ENCODE measurements around the gene P2RX4. TPM values are rescaled to one million over a fixed set of nuclear protein-coding genes. Genes with fewer than 3 reads are reported as not detected.

P2RX4 gene
- total and polyA plus RNA-seq, 2 donors (not counting 1 experiment from before 2014, with no cell fraction given): 30.4 to 31.9 TPM

- Histone ChIP-seq H3K36me3 (replicated peaks in 1 of 2; ENCODE audit: control extremely low read depth in 1 of 2, control insufficient read depth in 1 of 2, extremely low read depth in 1 of 2, insufficient read depth in 2 of 2, low read length in 1 of 2) (peaks cover 2 to 8% of the 10 kb centered on the region in 2 experiments), H4K20me1 (ENCODE audit: control insufficient read depth, insufficient read depth, low read length, poor library complexity, severe bottlenecking) (no peaks in the 10 kb centered on the region), H3K4me2 (replicated peaks; ENCODE audit: low read depth, low read length, poor library complexity, severe bottlenecking) (no peak overlapping the region), H3K27me3 (replicated peaks in 1 of 4; ENCODE audit: control extremely low read depth in 1 of 4, control insufficient read depth in 3 of 4, insufficient read depth in 4 of 4, low read length in 3 of 4) (no peaks in the 10 kb centered on the region), H3K4me3 (ENCODE audit: control extremely low read depth in 1 of 5, extremely low read depth in 1 of 5, insufficient read depth in 1 of 5, low read depth in 2 of 5, low read length in 4 of 5) (no peak overlapping the region), H3K4me1 (ENCODE audit: control insufficient read depth in 2 of 2, insufficient read depth in 2 of 2, low read length in 2 of 2) (no peaks in the 10 kb centered on the region), H3K79me2 (ENCODE audit: control insufficient read depth, insufficient read depth, low read length) (no peaks in the 10 kb centered on the region), H3K27ac (ENCODE audit: low read length in 2 of 2) (no peak overlapping the region), H3K9me3 (ENCODE audit: control extremely low read depth in 1 of 3, control insufficient read depth in 2 of 3, insufficient read depth in 1 of 3, low read length in 2 of 3) (no peaks in the 10 kb centered on the region), H3K9ac (ENCODE audit: low read length) (no peak overlapping the region), H2AFZ (ENCODE audit: insufficient read depth, low read depth, low read length, poor library complexity, severe bottlenecking) (no peak overlapping the region)
- DNase-seq (no peak), ATAC-seq (ENCODE audit: low read depth) (no peak)
- Mint-ChIP-seq H3K4me3 (no peak overlapping the region), H3K4me1 (peaks cover 7% of the 10 kb centered on the region), H3K27ac (no peak overlapping the region), H3K9me3 (ENCODE audit: insufficient read depth) (no peaks in the 10 kb centered on the region), H3K27me3 (no peaks in the 10 kb centered on the region)
- WGBS (ENCODE audit: insufficient coverage): 97% methylated on average over 8 of the region's 8 CpGs
- ChIA-PET CTCF (interaction anchor here (1.6 kb wide), 1 partner anchor 14 kb away, joined by 6 read pairs; no protein-coding TSS in a partner anchor), POLR2A (interaction anchor here (0.6 to 0.7 kb wide), 3 partner anchors 491 to 1757 kb away, joined by 3 to 7 read pairs (median 6); no protein-coding TSS in a partner anchor)
- intact Hi-C loops (cut with micrococcal nuclease): no loop called here
- TF ChIP-seq CTCF (IDR thresholded peaks at IDR 0.05) (no peak), EZH2 (IDR thresholded peaks at IDR 0.05; ENCODE audit: borderline replicate concordance, insufficient read depth, low read depth, low read length, poor library complexity, severe bottlenecking) (no peak)
These were observed 7.1 kb downstream of the P2RX4 start for GRCh38 chr12:121217063-121217462.

DNA sequence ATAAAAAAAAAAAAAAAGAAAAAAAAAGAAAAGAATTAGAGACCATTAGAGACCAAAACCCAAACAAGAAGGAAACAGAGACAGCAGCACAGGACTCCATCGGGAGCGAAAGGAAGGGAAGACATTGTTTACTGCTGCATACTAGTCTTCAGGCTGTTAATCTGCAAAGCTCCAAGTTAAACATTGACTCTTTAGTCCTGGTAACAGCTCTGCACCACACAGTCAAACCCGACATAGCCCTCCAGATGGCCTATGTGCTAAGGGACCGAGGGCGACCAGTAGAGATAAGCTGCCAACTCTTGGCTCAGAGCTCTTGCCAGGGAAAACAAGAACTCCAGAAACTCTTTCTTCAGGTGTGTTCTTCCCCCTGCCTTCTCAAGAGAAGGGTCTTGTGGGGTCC lies 7.8 kb downstream of the P2RX4 start:
- ChIA-PET POLR2A (interaction anchor here (0.6 to 0.7 kb wide), 2 partner anchors 10 to 1757 kb away, joined by 3 to 6 read pairs; no protein-coding TSS in a partner anchor), CTCF (no interaction called here)
- Histone ChIP-seq H3K27ac (ENCODE audit: low read length in 2 of 2) (no peak overlapping the region), H4K20me1 (ENCODE audit: control insufficient read depth, insufficient read depth, low read length, poor library complexity, severe bottlenecking) (no peaks in the 10 kb centered on the region), H2AFZ (ENCODE audit: insufficient read depth, low read depth, low read length, poor library complexity, severe bottlenecking) (no peak overlapping the region), H3K4me2 (replicated peaks; ENCODE audit: low read depth, low read length, poor library complexity, severe bottlenecking) (no peak overlapping the region), H3K9ac (ENCODE audit: low read length) (no peak overlapping the region), H3K4me3 (ENCODE audit: control extremely low read depth in 1 of 5, extremely low read depth in 1 of 5, insufficient read depth in 1 of 5, low read depth in 2 of 5, low read length in 4 of 5) (no peak overlapping the region), H3K36me3 (replicated peaks in 1 of 2; ENCODE audit: control extremely low read depth in 1 of 2, control insufficient read depth in 1 of 2, extremely low read depth in 1 of 2, insufficient read depth in 2 of 2, low read length in 1 of 2) (peaks cover 2 to 8% of the 10 kb centered on the region in 2 experiments), H3K4me1 (ENCODE audit: control insufficient read depth in 2 of 2, insufficient read depth in 2 of 2, low read length in 2 of 2) (peaks cover 3 to 4% of the 10 kb centered on the region in 2 donors), H3K27me3 (replicated peaks in 1 of 4; ENCODE audit: control extremely low read depth in 1 of 4, control insufficient read depth in 3 of 4, insufficient read depth in 4 of 4, low read length in 3 of 4) (no peaks in the 10 kb centered on the region), H3K9me3 (ENCODE audit: control extremely low read depth in 1 of 3, control insufficient read depth in 2 of 3, insufficient read depth in 1 of 3, low read length in 2 of 3) (no peaks in the 10 kb centered on the region), H3K79me2 (ENCODE audit: control insufficient read depth, insufficient read depth, low read length) (no peaks in the 10 kb centered on the region)
- 95% methylated on average over 5 of the region's 5 CpGs for WGBS (ENCODE audit: insufficient coverage)
- H3K9me3 Mint-ChIP-seq (ENCODE audit: insufficient read depth): no peaks in the 10 kb centered on the region
- H3K4me3 Mint-ChIP-seq: no peak overlapping the region
- intact Hi-C loops (cut with micrococcal nuclease): no loop called here
- H3K4me1 Mint-ChIP-seq: peaks cover 9% of the 10 kb centered on the region
- H3K27me3 Mint-ChIP-seq: no peaks in the 10 kb centered on the region
- DNase-seq (no peak), ATAC-seq (ENCODE audit: low read depth) (no peak)
- H3K27ac Mint-ChIP-seq: no peak overlapping the region
- TF ChIP-seq EZH2 (IDR thresholded peaks at IDR 0.05; ENCODE audit: borderline replicate concordance, insufficient read depth, low read depth, low read length, poor library complexity, severe bottlenecking): no peak
- no peak for TF ChIP-seq CTCF (IDR thresholded peaks at IDR 0.05)

Measured in B cell (primary cell).